ENCODE results near the gene COASY. TPM values are rescaled to one million over a fixed set of nuclear protein-coding genes. Genes with fewer than 3 reads are reported as not detected.
"Not testable (repeated sequence)": the region's sequence is repeated elsewhere in the genome, so short reads cannot be mapped to it uniquely, and the experiment has no call there.

COASY gene
- total RNA-seq, 4 donors from 2014 or later: 20.4 to 40.1 (median 22.7) TPM

- TF ChIP-seq CTCF (IDR thresholded peaks at IDR 0.05; ENCODE audit: low read depth): no peak
These were observed 13.7 kb upstream of the COASY start for GRCh38 chr17:42548070-42548837.

DNA sequence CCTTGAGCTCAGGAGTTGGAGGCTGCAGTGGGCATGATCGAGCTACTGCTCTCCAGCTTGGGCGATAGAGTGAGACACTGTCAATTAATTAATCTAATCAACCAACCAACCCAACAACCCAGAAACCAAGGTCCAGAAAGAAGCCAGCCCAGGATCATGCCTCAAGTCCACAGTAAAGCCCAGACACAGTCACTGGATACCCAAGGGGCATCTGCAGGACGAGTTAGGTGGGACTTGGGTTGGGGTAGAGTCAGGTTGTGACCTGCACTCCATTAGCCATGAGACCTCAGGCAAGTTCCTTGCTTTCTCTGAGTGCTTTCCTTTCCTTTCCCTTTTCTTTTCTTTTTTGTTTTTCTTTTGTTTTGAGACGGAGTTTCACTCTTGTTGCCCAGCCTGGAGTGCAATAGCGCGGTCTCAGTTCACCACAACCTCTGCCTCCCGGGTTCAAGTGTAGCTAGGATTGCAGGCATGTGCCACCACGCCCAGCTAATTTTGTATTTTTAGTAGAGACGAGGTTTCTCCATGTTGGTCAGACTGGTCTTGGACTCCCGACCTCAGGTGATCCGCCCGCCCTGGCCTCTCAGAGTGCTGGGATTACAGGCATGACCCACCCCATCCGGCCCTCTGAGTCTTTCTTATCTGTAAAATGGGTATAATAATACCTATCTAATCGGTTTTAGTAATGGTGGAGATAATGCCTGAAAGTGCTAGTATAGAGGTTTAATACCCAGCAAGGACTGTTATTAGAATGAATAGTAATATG lies 12.8 kb upstream of the COASY start:
- TF ChIP-seq CTCF (IDR thresholded peaks at IDR 0.05; ENCODE audit: low read depth): no peak

DNA sequence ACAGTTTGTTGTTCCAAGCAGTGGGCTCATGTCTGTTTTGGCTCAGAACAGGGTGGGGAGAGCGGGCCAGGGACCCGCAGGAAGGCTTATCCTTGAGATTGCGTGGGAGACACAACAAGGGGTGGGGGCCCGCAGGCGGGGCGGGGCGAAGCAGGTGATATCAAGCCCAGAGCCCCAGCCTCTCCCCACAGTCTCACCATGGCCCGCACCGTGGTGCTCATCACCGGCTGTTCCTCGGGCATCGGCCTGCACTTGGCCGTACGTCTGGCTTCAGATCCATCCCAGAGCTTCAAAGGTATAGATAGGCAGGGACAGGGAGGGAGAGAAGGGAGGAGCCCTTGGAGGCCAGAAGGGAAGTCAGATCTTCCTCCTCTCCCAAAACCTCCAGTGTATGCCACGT lies 9.2 kb upstream of the COASY start, which contains the start of gene HSD17B1:
Gene HSD17B1, plus strand, starts transcription at position 188 of the 400 bp plus-strand sequence. Its CDS starts 11 bp downstream, at position 199.
- not testable (repeated sequence) for TF ChIP-seq CTCF (IDR thresholded peaks at IDR 0.05; ENCODE audit: low read depth)

DNA sequence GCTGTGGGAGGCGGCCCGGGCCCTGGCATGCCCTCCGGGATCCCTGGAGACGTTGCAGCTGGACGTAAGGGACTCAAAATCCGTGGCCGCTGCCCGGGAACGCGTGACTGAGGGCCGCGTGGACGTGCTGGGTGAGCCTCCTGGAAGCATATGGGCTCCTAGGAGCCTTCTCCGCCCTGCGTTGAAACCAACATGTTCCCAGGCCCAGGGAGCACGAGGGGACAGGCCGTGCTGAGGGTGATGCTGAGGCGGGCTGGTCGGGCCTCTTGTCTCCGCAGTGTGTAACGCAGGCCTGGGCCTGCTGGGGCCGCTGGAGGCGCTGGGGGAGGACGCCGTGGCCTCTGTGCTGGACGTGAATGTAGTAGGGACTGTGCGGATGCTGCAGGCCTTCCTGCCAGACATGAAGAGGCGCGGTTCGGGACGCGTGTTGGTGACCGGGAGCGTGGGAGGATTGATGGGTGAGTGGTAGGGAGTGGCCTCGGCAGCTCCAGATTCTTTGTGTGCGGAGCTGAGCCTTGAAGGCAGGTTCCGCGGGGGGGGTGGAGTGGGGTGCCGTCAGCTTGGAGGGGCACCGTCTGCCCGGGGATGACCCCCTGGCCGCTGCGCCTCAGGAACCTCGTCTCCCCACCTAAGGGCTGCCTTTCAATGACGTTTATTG lies 8.7 kb upstream of the COASY start:
- TF ChIP-seq CTCF (IDR thresholded peaks at IDR 0.05; ENCODE audit: low read depth): no peak

DNA sequence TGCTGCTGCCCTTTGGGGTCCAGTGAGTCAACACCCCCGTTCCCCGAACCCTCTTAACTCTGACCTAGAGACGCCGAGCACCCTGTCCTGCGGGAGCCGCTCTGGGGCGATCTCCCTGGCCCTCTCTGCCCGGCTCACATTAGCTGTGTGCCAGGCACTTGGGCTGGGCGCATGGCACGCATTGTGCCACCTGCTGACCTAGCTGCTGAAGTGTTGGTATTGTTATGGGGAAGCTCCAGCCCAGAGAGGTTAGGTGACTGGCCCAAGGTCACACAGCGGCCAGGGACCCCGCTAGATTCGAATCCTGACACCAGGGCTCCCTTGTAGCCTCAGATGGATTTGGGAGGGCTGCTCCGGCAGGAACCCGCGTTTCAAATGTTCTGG lies 8.1 kb upstream of the COASY start:
- TF ChIP-seq CTCF (IDR thresholded peaks at IDR 0.05; ENCODE audit: low read depth): no peak

GRCh38 chr17:42554250-42555121 lies 7.5 kb upstream of the COASY start:
- TF ChIP-seq CTCF (IDR thresholded peaks at IDR 0.05; ENCODE audit: low read depth): no peak

Data from subcutaneous adipose tissue (tissue), 4 donors.